HepG2 (cell line): ENCODE results near the gene ELF1. TPM values are rescaled to one million over a fixed set of nuclear protein-coding genes. Genes with fewer than 3 reads are reported as not detected.

Experiments
- ATF7 ChIP-seq, 2 experiments: fragments of 450-650 bp in 1 of 2; sonication (generic) in 1 of 2; formaldehyde crosslinking in 1 of 2; IDR thresholded peaks; 2 replicates each; pipeline versions ENCODE4 v1.4.0 to v1.6.1; 2016 to 2020; ENCODE audit warnings: antibody characterized with exemption in 1 of 2, mild to moderate bottlenecking in 1 of 2, missing genetic modification reagents in 1 of 2
- CEBPB ChIP-seq: IDR thresholded peaks from 2 replicates; pipeline ENCODE4 v1.6.1; 2011; ENCODE audit warnings: low read depth, low read length, improper control_type of control experiment, borderline replicate concordance
- FIP1L1 ChIP-seq: fragments of 200-400 bp; formaldehyde crosslinking; IDR thresholded peaks from 2 replicates; pipeline ENCODE4 v1.6.1; 2018; ENCODE audit warnings: low read depth, mild to moderate bottlenecking, low read length, moderate library complexity, borderline replicate concordance; ENCODE audit not compliant: insufficient read depth
- HES4 ChIP-seq: sonication (generic); formaldehyde crosslinking; IDR thresholded peaks from 2 replicates; pipeline ENCODE4 v1.9.0; 2021; ENCODE audit warnings: mild to moderate bottlenecking, missing genetic modification reagents, borderline replicate concordance
- HMG20B ChIP-seq: conservative IDR thresholded peaks from 2 replicates; pipeline ENCODE4 v1.6.1; 2016; ENCODE audit warnings: missing genetic modification reagents, missing compliant biosample characterization
- HOXA7 ChIP-seq: sonication (generic); formaldehyde crosslinking; IDR thresholded peaks from 2 replicates; pipeline ENCODE4 v1.8.1; 2022; ENCODE audit warnings: mild to moderate bottlenecking, missing genetic modification reagents, moderate library complexity
- KLF13 ChIP-seq: sonication (generic); formaldehyde crosslinking; IDR thresholded peaks from 2 replicates; pipeline ENCODE4 v1.4.0; 2020; ENCODE audit warnings: mild to moderate bottlenecking, missing genetic modification reagents
- NR2F1 ChIP-seq, 2 experiments: fragments of 450-650 bp in 1 of 2; formaldehyde crosslinking in 1 of 2; IDR thresholded peaks; 2 replicates each; pipeline versions ENCODE4 v1.5.0 to v1.6.1; 2016 to 2020; ENCODE audit warnings: mild to moderate bottlenecking in 1 of 2, missing compliant biosample characterization in 1 of 2, missing genetic modification reagents in 1 of 2, moderate library complexity in 1 of 2
- PHF20 ChIP-seq: sonication (generic); formaldehyde crosslinking; IDR thresholded peaks from 2 replicates; pipeline ENCODE4 v1.5.0; 2020; ENCODE audit warnings: mild to moderate bottlenecking, missing genetic modification reagents
- POGZ ChIP-seq: sonication (generic); formaldehyde crosslinking; IDR thresholded peaks from 2 replicates; pipeline ENCODE4 v1.4.0; 2020; ENCODE audit warnings: mild to moderate bottlenecking, missing genetic modification reagents
- SSRP1 ChIP-seq: IDR thresholded peaks from 2 replicates; pipeline ENCODE4 v1.6.1; 2016; ENCODE audit warnings: control low read depth
- THYN1 ChIP-seq: sonication (generic); formaldehyde crosslinking; IDR thresholded peaks from 2 replicates; pipeline ENCODE4 v1.8.1; 2023; ENCODE audit warnings: low read depth, mild to moderate bottlenecking, moderate library complexity, missing genetic modification reagents, borderline replicate concordance
- ZBTB21 ChIP-seq: sonication (generic); formaldehyde crosslinking; IDR thresholded peaks from 2 replicates; pipeline ENCODE4 v1.4.0; 2020; ENCODE audit warnings: missing genetic modification reagents
- ZNF205 ChIP-seq: IDR thresholded peaks from 2 replicates; pipeline ENCODE4 v1.6.1; 2018; ENCODE audit warnings: missing biosample characterization, missing genetic modification reagents
- ZSCAN20 ChIP-seq: sonication (generic); formaldehyde crosslinking; IDR thresholded peaks from 2 replicates; pipeline ENCODE4 v1.4.0; 2020; ENCODE audit warnings: missing genetic modification reagents, mild to moderate bottlenecking, borderline replicate concordance
- polyA plus RNA-seq, 8 experiments: library from polyadenylated mRNA; depleted of rRNA in 3 of 8; stranded (reverse) in 7 of 8; unstranded in 1 of 8; fragments of >200 nt; fragmentation: Illumina TruSeq in 4 of 8; extraction: Trizol in 4 of 8; gene quantifications; 2 replicates each; pipeline versions ENCODE4 v1.2.1 to v1.2.3, GENCODE V29; 2011 to 2016; ENCODE audit warnings: low read depth in 4 of 8, missing spikeins in 1 of 8, mixed read lengths in 1 of 8; ENCODE audit not compliant: insufficient read depth in 1 of 8
- total RNA-seq, 5 experiments: library from RNA; depleted of rRNA; stranded (reverse); fragments of >200 nt; fragmentation: Illumina TruSeq; extraction: Trizol; gene quantifications; 2 replicates each; pipeline ENCODE4 v1.2.3, GENCODE V29; 2016; ENCODE audit warnings: low read depth in 1 of 5
- TF ChIP-seq, protein P1 (sequence below): sonication (generic); formaldehyde crosslinking; IDR thresholded peaks from 2 replicates; pipeline ENCODE4 v1.4.0; 2020; ENCODE audit warnings: mild to moderate bottlenecking, missing genetic modification reagents
- TF ChIP-seq, protein P2 (sequence below): sonication (generic); formaldehyde crosslinking; IDR thresholded peaks from 2 replicates; pipeline ENCODE4; 2020; ENCODE audit warnings: missing genetic modification reagents, mild to moderate bottlenecking, borderline replicate concordance
- TF ChIP-seq, protein P3 (sequence below): sonication (generic); formaldehyde crosslinking; IDR thresholded peaks from 2 replicates; pipeline ENCODE4 v1.4.0; 2020; ENCODE audit warnings: mild to moderate bottlenecking, missing genetic modification reagents
- TF ChIP-seq, protein P4 (sequence below): sonication (generic); formaldehyde crosslinking; IDR thresholded peaks from 2 replicates; pipeline ENCODE4 v1.4.0; 2020; ENCODE audit warnings: mild to moderate bottlenecking, missing genetic modification reagents, borderline replicate concordance
- TF ChIP-seq, protein P5 (sequence below): sonication (generic); formaldehyde crosslinking; IDR thresholded peaks from 2 replicates; pipeline ENCODE4 v1.4.0; 2020; ENCODE audit warnings: mild to moderate bottlenecking, missing genetic modification reagents

Gene ELF1
- total and polyA plus RNA-seq, 2 of the 13 experiments (the other 11 are each of a cell fraction or from before 2014, with no cell fraction given) = 24.6 to 71.5 TPM

DNA sequence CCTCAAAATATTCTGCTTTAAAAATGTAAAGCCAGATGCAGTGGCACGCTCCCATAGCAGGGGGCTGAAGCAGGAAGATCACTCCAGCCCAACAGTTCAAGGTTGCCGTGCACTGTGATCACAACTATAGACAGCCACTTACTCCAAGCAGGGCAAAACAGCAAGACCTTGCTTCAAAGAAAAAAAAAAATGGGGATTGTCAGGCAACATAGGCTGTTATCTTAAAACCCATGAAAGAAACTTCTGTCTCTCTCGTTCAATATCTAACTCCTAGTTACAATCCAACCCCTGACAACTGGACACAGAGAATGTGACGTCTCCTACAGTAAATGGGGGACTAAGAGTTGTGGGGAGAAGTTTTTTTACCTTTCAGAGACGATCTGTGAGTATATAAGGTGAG is 17.4 kb downstream of the ELF1 start (continued):
- TF ChIP-seq HOXA7 (CRISPR knock-in tag) (no peak), HES4 (no peak), ZBTB21 (CRISPR knock-in tag) (no peak), POGZ (CRISPR knock-in tag) (peak; percentile 89), ZSCAN20 (CRISPR knock-in tag) (no peak), PHF20 (CRISPR knock-in tag) (no peak), NR2F1 (CRISPR knock-in tag; IDR thresholded peaks at IDR 0.05) (no peak; a peak in 2 of 4 replicates), THYN1 (CRISPR knock-in tag) (no peak), ZNF205 (CRISPR knock-in tag) (no peak), HMG20B (CRISPR knock-in tag) (no peak), ATF7 (IDR thresholded peaks at IDR 0.05) (no peak), ATF7 (CRISPR knock-in tag; IDR thresholded peaks at IDR 0.05) (no peak), FIP1L1 (no peak), KLF13 (no peak), CEBPB (no peak), SSRP1 (CRISPR knock-in tag) (no peak)
- TF ChIP-seq, protein P1, sequence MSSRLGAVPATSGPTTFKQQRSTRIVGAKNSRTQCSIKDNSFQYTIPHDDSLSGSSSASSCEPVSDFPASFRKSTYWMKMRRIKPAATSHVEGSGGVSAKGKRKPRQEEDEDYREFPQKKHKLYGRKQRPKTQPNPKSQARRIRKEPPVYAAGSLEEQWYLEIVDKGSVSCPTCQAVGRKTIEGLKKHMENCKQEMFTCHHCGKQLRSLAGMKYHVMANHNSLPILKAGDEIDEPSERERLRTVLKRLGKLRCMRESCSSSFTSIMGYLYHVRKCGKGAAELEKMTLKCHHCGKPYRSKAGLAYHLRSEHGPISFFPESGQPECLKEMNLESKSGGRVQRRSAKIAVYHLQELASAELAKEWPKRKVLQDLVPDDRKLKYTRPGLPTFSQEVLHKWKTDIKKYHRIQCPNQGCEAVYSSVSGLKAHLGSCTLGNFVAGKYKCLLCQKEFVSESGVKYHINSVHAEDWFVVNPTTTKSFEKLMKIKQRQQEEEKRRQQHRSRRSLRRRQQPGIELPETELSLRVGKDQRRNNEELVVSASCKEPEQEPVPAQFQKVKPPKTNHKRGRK (CRISPR knock-in tag) = no peak
- TF ChIP-seq, protein P2, sequence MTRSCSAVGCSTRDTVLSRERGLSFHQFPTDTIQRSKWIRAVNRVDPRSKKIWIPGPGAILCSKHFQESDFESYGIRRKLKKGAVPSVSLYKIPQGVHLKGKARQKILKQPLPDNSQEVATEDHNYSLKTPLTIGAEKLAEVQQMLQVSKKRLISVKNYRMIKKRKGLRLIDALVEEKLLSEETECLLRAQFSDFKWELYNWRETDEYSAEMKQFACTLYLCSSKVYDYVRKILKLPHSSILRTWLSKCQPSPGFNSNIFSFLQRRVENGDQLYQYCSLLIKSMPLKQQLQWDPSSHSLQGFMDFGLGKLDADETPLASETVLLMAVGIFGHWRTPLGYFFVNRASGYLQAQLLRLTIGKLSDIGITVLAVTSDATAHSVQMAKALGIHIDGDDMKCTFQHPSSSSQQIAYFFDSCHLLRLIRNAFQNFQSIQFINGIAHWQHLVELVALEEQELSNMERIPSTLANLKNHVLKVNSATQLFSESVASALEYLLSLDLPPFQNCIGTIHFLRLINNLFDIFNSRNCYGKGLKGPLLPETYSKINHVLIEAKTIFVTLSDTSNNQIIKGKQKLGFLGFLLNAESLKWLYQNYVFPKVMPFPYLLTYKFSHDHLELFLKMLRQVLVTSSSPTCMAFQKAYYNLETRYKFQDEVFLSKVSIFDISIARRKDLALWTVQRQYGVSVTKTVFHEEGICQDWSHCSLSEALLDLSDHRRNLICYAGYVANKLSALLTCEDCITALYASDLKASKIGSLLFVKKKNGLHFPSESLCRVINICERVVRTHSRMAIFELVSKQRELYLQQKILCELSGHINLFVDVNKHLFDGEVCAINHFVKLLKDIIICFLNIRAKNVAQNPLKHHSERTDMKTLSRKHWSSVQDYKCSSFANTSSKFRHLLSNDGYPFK = no peak
- TF ChIP-seq, protein P3, sequence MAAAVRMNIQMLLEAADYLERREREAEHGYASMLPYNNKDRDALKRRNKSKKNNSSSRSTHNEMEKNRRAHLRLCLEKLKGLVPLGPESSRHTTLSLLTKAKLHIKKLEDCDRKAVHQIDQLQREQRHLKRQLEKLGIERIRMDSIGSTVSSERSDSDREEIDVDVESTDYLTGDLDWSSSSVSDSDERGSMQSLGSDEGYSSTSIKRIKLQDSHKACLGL (CRISPR knock-in tag) = no peak
- TF ChIP-seq, protein P4, sequence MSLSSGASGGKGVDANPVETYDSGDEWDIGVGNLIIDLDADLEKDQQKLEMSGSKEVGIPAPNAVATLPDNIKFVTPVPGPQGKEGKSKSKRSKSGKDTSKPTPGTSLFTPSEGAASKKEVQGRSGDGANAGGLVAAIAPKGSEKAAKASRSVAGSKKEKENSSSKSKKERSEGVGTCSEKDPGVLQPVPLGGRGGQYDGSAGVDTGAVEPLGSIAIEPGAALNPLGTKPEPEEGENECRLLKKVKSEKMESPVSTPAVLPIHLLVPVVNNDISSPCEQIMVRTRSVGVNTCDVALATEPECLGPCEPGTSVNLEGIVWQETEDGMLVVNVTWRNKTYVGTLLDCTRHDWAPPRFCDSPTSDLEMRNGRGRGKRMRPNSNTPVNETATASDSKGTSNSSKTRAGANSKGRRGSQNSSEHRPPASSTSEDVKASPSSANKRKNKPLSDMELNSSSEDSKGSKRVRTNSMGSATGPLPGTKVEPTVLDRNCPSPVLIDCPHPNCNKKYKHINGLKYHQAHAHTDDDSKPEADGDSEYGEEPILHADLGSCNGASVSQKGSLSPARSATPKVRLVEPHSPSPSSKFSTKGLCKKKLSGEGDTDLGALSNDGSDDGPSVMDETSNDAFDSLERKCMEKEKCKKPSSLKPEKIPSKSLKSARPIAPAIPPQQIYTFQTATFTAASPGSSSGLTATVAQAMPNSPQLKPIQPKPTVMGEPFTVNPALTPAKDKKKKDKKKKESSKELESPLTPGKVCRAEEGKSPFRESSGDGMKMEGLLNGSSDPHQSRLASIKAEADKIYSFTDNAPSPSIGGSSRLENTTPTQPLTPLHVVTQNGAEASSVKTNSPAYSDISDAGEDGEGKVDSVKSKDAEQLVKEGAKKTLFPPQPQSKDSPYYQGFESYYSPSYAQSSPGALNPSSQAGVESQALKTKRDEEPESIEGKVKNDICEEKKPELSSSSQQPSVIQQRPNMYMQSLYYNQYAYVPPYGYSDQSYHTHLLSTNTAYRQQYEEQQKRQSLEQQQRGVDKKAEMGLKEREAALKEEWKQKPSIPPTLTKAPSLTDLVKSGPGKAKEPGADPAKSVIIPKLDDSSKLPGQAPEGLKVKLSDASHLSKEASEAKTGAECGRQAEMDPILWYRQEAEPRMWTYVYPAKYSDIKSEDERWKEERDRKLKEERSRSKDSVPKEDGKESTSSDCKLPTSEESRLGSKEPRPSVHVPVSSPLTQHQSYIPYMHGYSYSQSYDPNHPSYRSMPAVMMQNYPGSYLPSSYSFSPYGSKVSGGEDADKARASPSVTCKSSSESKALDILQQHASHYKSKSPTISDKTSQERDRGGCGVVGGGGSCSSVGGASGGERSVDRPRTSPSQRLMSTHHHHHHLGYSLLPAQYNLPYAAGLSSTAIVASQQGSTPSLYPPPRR = peak; percentile 71; the same call in 1 of the 2 replicates
- TF ChIP-seq, protein P5, sequence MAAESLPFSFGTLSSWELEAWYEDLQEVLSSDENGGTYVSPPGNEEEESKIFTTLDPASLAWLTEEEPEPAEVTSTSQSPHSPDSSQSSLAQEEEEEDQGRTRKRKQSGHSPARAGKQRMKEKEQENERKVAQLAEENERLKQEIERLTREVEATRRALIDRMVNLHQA (CRISPR knock-in tag) = no peak
